ACC112 (cell line): ENCODE measurements around the gene RETSAT.
"Not testable (repeated sequence)": the region's sequence is repeated elsewhere in the genome, so short reads cannot be mapped to it uniquely, and the experiment has no call there.

ENCODE experiments used
- H2AFZ ChIP-seq: fragments of 200-600 bp; sonication (generic); one replicate; pipeline ENCODE4 v1.6.0; 2017; ENCODE audit warnings: antibody characterized with exemption, low read length; ENCODE audit not compliant: unreplicated experiment
- H3K27ac ChIP-seq: fragments of 200-600 bp; sonication (generic); 2 replicates; pipeline ENCODE4 v1.5.1; 2014; ENCODE audit warnings: low read depth, mild to moderate bottlenecking, antibody characterized with exemption, low read length, moderate library complexity
- H3K27me3 ChIP-seq: fragments of 200-600 bp; sonication (generic); 2 replicates; pipeline ENCODE4 v1.6.1; 2014; ENCODE audit warnings: mild to moderate bottlenecking, antibody characterized with exemption, low read length, moderate library complexity, mixed read lengths; ENCODE audit not compliant: insufficient read depth
- H3K36me3 ChIP-seq: fragments of 200-600 bp; sonication (generic); 2 replicates; pipeline ENCODE4 v1.6.1; 2016; ENCODE audit warnings: mild to moderate bottlenecking, antibody characterized with exemption, low read length, moderate library complexity, mixed read lengths; ENCODE audit not compliant: insufficient read depth
- H3K4me1 ChIP-seq: fragments of 200-600 bp; sonication (generic); one replicate; pipeline ENCODE4 v1.6.1; 2016; ENCODE audit warnings: low read length, mixed read lengths; ENCODE audit not compliant: insufficient read depth, unreplicated experiment, control insufficient read depth
- H3K4me3 ChIP-seq: fragments of 200-600 bp; sonication (generic); 2 replicates; pipeline ENCODE4 v1.5.1; 2014; ENCODE audit warnings: mild to moderate bottlenecking, low read depth, low read length
- H3K79me2 ChIP-seq: fragments of 200-600 bp; sonication (generic); one replicate; pipeline ENCODE4 v1.6.0; 2016; ENCODE audit warnings: low read length; ENCODE audit not compliant: control insufficient read depth, unreplicated experiment, insufficient read depth

RETSAT gene

DNA sequence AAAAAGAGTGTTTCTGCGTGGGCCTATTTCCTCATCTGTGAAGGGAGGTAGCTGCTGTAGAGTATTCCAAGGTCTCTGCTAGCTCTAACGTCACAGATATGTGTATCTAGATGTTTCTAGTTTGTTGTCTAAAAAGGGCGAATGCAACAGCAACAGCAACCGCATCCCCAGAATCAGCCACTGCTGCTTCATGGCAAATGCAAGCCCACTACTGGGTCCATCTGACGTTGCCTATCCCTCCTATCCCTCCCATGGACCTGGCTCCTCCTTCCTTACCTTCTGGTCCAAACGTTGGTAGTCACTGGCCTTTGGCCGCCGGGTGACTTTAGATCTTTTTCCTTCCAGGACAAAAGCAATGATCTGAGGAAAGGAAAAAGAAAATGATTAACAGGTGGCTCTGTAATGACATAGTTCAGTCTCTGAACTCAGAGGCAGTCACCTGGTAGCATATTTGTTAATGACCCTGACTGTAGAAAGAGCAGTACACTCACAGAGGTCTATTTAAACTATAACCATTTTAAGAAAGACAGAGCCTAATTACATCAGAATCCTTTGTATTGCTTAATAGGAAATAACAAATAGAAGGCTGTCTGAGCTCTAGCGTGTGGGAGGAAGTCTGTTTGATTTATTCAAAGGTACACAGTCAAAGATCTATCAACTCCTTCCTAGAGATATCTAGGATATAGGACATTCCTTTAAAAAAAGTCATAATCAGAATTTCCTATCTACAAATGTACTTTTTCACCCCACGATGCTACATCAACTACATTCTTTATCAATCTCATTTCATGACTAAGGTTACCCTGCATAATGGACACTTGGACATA, 29.5 kb downstream of the RETSAT start:
- H3K27me3 ChIP-seq = no peaks in the 10 kb centered on the region
- H3K79me2 ChIP-seq = peaks cover 69% of the 10 kb centered on the region
- peak overlapping the region; percentile 9; the same call in 1 of the 2 replicates for H3K27ac ChIP-seq
- no peak overlapping the region for H2AFZ ChIP-seq
- H3K4me3 ChIP-seq = peak overlapping the region; percentile 96
- peaks cover 16% of the 10 kb centered on the region for H3K4me1 ChIP-seq
- H3K36me3 ChIP-seq = peaks cover 53% of the 10 kb centered on the region

DNA sequence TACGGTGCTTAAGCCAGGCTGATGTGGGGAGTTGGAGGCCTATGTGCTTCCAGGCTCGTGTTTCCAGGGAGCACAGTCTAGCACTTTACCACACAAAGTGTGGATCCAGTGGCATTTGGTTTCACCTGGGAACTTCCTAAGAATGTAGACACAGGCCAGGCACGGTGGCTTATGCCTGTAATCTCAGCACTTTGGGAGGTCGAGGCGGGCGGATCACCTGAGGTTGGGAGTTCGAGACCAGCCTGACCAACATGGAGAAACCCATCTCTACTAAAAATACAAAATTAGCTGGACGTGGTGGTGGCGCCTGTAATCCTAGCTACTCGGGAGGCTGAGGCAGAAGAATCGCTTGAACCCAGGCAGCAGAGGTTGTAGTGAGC, 30.4 kb downstream of the RETSAT start:
- peaks cover 16% of the 10 kb centered on the region for H3K4me1 ChIP-seq

DNA sequence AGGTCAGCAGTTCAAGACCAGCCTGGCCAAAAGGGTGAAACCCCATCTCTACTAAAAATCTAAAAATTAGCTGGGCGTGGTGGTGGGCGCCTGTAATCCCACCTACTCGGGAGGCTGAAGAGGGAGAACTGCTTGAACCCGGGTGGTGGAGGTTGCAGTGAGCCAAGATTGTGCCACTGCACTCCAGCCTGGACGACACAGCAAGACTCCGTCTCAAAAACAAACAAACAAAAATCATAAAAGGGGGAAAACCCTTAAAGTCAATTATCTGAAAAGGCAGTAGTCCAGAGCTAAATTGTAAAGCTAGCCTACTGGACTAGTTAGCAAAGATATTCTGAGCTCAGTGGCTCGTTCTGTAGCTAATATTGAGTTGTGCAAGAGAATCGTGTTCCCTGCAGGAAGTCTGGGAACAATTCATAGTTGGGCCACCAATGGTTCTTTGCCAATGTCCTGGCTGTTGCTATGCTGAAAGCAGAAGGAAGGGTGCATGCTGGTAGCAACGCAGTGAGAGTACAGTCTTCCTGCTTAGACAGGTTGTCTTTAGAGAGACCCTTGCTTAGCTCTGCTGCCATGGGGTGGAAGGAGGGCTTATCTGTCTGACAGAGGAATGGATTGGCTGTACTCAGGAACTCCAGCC, 30.9 kb downstream of the RETSAT start:
- Histone ChIP-seq H3K4me1 (peaks cover 16% of the 10 kb centered on the region), H3K36me3 (peaks cover 56% of the 10 kb centered on the region), H3K27ac (no peak overlapping the region), H3K4me3 (no peak overlapping the region), H3K27me3 (no peaks in the 10 kb centered on the region), H3K79me2 (peaks cover 80% of the 10 kb centered on the region), H2AFZ (no peak overlapping the region)

More for the DNA sequence above, 30.4 kb downstream of the RETSAT start:
- H3K36me3 ChIP-seq = peaks cover 56% of the 10 kb centered on the region
- not testable (repeated sequence) for H3K27me3 ChIP-seq, H3K4me3 ChIP-seq, H3K27ac ChIP-seq, H2AFZ ChIP-seq
- peaks cover 75% of the 10 kb centered on the region for H3K79me2 ChIP-seq

DNA sequence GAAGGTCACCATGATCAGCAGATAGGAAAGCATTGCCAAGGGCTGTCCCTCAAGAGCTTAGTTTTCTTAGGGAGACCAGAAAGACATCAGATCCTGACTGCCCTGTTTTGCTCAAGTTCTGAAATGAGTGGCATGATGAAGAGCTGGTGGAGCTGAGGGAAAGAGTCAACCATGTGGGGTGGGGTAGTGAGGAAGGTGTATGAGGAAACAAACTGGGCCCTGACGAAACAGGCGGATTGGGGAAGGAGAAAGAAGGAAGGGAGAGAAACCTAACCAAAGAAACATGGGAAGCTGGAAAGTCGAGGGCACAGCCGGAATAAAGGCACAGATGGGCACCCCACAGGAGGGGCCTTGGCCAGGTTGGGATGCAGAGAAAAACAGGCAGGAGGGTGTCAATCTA, 34.5 kb downstream of the RETSAT start:
- H3K27me3 ChIP-seq = no peaks in the 10 kb centered on the region
- H2AFZ ChIP-seq = no peak overlapping the region
- H3K4me3 ChIP-seq = no peak overlapping the region
- peaks cover 45% of the 10 kb centered on the region for H3K36me3 ChIP-seq
- peaks cover 54% of the 10 kb centered on the region for H3K79me2 ChIP-seq
- peaks cover 4% of the 10 kb centered on the region for H3K4me1 ChIP-seq
- no peak overlapping the region for H3K27ac ChIP-seq

DNA sequence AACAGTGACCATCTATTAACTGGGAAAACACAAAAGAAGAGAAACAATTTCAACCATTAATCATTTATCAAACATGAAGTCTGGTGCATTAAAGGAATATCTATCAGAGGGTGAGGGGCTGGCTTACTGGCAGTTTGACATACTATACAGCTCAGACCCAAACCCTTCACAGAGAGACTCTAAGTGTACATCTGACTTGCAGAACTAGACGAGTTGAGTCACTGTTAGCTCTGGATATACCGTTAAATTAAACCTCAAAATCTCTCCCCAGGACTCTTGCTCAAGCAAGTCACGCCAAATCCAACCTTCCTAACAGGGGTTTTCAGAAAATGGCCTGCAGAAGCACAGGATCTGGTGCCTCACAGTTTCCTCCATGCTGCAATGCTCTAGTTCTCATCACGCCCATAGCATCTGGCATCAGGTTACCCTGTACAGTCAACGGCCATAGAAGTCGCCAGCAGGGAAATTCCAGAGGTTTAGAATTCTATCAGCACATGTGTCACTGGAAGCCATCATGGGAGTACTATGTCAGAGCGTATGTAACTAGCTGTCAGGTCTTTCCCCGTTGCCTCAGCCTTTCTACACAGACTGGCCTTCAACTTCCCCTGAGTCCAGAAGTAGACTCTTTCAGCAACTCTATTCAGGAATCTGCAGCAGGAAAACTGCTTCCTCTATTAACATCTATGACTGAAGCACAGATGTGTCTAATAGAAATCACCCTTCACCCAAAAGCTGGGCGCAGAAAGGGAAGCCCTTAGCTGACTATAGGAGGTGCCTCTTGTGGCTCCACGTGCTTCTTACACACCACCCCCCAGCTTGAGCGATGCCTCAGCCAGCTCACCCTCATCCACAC, 35.9 kb downstream of the RETSAT start:
- H3K4me3 ChIP-seq = no peak overlapping the region
- H3K27me3 ChIP-seq = no peaks in the 10 kb centered on the region
- H3K27ac ChIP-seq = peak overlapping the region; percentile 14; the same call in 1 of the 2 replicates
- no peak overlapping the region for H2AFZ ChIP-seq
- H3K79me2 ChIP-seq = peaks cover 43% of the 10 kb centered on the region
- peaks cover 14% of the 10 kb centered on the region for H3K4me1 ChIP-seq
- peaks cover 34% of the 10 kb centered on the region for H3K36me3 ChIP-seq

DNA sequence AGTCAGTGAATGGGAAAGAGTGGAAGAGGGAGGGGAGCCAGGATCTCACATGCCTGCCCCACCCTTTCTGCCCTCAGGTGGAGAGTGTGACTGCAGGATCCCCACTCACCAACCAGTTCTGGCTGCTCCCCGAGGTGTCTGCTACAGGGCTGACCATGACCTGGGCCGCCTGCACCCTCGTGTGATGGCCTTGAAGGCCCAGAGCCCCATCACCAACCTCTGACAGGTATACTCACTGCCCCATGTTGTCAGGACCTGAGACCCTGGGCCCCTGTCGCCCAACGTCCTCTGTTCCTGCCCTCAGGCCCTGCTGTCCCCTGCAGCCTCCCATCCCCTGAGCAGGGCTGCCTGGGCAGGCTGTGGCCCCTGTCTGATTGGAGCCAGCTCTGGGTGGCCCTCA, 38.4 kb downstream of the RETSAT start:
- H3K4me1 ChIP-seq = peaks cover 20% of the 10 kb centered on the region
- not testable (repeated sequence) for H3K27me3 ChIP-seq, H2AFZ ChIP-seq, H3K4me3 ChIP-seq, H3K27ac ChIP-seq
- H3K79me2 ChIP-seq = peaks cover 24% of the 10 kb centered on the region
- H3K36me3 ChIP-seq = peaks cover 15% of the 10 kb centered on the region

DNA sequence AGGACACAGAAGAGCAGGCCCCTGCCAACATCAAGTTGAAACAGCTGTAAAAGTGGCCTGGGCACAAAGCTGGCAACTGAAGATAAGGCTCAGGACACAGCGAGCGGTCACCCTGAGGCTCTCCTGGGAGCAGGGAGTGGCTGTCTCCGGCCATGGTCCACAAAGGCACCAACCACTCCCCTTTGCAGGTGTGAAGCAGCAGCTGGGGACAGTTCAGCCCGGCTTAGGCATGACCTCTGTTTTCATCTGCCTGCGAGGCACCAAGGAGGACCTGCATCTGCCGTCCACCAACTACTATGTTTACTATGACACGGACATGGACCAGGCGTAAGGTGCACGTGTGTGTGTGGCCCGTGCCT, 39.5 kb downstream of the RETSAT start:
- Histone ChIP-seq H3K4me1 (peaks cover 20% of the 10 kb centered on the region), H3K27me3 (no peaks in the 10 kb centered on the region), H3K4me3 (no peak overlapping the region), H3K27ac (peak overlapping the region; percentile 79; the same call in 1 of the 2 replicates), H3K36me3 (peaks cover 7% of the 10 kb centered on the region; the same call in 1 of the 2 replicates), H3K79me2 (peaks cover 13% of the 10 kb centered on the region), H2AFZ (no peak overlapping the region)

DNA sequence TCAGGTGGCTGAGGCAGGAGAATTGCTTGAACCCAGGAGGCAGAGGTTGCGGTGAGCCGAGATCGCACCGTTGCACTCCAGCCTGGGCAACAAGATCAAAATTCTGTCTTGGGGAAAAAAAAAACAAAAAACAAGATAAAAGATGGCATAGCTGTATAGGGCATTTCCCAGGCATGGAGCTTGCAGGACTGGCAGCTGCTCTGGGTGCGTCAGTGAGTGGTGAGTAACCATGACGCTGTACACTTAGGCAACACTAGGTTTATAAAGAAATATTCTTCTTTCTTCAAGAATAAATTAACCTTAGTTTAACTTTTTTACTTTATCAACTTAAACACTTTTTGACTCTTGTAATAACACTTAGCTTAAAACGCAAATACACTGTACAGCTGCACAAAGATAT, 41.9 kb downstream of the RETSAT start:
- Histone ChIP-seq H3K4me3 (no peak overlapping the region), H3K79me2 (no peaks in the 10 kb centered on the region), H3K27ac (peak overlapping the region; percentile 79), H3K4me1 (peaks cover 27% of the 10 kb centered on the region), H3K27me3 (no peaks in the 10 kb centered on the region), H2AFZ (no peak overlapping the region), H3K36me3 (peaks cover 4% of the 10 kb centered on the region; the same call in 1 of the 2 replicates)

DNA sequence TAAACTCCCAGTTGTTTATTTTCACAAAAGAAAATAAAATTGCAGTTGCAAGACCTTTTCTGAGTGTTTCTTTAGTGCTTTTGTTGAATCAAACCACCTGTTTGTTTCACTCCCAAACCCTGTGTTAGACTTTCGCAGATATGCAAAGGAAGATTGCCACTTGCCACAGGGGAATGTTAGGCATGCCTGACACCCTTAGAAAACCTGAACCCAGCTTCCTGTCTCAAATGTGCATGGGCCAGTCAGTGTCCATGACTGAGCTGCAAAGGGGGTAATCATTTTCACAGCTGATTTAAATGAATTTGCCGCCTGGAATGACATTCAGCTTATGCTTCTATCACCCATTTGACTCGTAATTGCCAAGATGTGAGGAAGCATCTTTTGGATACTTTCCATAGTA, 44.0 kb downstream of the RETSAT start:
- Histone ChIP-seq H3K79me2 (no peaks in the 10 kb centered on the region), H3K4me1 (peaks cover 27% of the 10 kb centered on the region), H2AFZ (no peak overlapping the region), H3K36me3 (no peaks in the 10 kb centered on the region), H3K27me3 (no peaks in the 10 kb centered on the region), H3K4me3 (no peak overlapping the region), H3K27ac (no peak overlapping the region)

DNA sequence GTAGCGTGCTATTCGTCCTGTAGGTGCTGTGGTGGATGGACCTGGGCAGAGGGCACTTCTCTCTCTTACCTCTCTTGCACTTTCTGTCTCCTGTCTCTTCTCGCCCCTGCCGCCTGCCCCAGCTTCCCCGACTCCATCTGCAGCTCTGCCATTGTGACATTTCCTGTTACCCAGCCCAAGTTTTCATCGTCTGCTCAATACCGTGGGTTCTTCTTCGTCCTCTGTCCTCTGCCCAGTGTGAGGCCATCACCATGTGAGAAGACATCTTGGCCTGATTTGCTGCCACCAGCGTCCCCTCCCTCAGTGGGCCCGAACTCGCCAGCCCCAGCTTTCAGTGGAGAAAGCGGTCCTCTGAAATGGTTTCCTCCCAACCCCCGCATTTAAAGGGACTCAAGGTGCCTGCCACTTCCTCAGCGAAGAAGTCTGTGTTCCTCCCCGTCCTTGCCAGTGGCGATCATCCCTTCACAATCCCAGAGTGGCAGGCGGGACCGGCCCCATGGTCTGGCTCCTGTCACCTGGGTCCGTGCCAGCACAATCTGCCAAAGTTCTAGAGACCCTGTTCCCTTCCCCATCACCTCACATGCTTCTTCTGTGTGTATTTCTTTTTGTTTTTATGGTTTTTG, 44.5 kb downstream of the RETSAT start:
- peaks cover 27% of the 10 kb centered on the region for H3K4me1 ChIP-seq
- no peak overlapping the region for H2AFZ ChIP-seq
- H3K27ac ChIP-seq = no peak overlapping the region
- no peaks in the 10 kb centered on the region for H3K27me3 ChIP-seq
- H3K79me2 ChIP-seq = no peaks in the 10 kb centered on the region
- H3K36me3 ChIP-seq = no peaks in the 10 kb centered on the region
- H3K4me3 ChIP-seq = no peak overlapping the region
